NCI-H82 treated with DMSO at 0.1 percent for 48 hours (cell line): Measurements from ENCODE around the gene PGAM2.
A peak's percentile ranks its signal among the peaks of the same experiment; 100 is the strongest.
"Not testable (repeated sequence)": the region's sequence is repeated elsewhere in the genome, so short reads cannot be mapped to it uniquely, and the experiment has no call there.

ENCODE experiments used
- DNase-seq: peaks from one replicate; lab custom pipeline; 2025; ENCODE audit not compliant: unreplicated experiment; lab: John Stamatoyannopoulos, UW

PGAM2 gene

DNA sequence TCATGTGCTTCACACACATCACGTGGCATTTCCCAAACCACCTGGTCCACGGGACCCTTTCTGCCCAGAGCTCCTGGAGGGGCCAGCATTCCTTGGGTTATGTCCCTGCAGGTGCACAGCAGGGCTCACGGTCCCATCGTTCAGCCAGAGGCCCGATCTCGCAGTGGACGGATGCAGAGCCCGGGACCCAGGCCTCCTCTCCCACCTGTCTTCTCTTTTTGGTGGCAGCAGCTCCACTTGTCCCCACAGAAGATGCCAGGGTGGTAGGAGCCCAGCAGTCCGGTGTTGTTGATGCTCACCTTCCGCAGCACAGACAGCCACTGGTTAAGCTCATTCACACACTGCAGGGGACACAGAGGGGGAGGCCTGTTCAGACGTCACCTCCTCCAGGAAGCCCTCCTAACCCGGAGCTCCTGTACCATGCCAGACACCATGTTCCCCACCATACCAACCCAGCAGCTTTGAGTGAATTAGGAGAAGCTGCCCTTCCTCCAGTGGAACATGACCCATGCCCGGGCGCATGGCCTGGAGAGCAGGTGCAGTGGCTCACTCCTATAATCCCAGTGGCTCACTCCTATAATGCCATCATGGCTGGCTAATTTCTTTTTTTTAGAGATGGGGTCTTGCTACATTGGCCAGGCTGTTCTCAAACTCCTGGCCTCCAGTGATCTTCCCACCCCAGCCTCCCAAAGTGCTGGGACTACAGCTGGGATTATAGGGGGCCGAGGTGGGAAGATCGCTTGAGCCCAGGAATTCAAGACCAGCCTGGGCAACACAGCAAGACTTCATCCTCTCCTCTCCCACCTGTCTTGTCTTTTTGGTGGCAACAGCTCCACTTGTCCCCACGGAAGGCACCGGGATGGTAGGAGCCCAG is 31.2 kb downstream of the PGAM2 start:
- not testable (repeated sequence) for DNase-seq

DNA sequence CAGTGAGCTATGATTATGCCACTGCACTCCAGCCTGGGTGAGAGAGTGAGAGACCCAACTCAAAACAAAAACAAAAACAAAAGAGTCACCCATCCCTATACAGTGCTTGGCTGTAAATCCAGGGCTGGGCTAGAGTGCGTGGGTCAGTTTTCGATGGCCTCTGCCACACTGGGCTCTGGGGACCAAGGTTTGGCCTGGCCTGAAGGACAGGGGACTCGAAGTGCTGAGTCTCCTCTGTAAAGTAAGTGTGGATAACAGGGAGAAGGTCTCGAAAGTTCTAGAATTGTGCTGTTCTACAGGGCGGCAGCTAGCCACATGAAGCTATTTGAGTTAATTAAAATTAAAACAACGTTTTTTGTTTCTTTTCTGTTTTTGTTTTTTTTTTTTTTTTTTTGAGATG is 33.3 kb downstream of the PGAM2 start:
- not testable (repeated sequence) for DNase-seq

DNA sequence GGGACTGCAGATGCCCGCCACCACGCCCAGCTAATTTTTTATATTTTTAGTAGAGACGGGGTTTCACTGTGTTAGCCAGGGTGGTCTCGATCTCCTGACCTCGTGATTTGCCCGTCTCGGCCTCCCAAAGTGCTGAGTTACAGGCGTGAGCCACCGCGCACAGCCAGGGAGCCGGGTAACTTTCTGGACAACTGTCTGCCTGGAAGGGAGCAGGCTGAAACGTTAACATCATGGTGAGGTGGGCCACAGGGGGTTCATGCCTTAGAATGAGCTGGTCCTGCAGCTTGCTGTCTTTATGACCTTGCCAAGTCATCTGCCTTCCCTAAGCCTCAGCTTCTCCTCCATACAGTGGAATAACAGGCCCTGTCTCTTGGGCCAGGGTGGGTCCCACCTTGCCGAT is 34.0 kb downstream of the PGAM2 start:
- not testable (repeated sequence) for DNase-seq

DNA sequence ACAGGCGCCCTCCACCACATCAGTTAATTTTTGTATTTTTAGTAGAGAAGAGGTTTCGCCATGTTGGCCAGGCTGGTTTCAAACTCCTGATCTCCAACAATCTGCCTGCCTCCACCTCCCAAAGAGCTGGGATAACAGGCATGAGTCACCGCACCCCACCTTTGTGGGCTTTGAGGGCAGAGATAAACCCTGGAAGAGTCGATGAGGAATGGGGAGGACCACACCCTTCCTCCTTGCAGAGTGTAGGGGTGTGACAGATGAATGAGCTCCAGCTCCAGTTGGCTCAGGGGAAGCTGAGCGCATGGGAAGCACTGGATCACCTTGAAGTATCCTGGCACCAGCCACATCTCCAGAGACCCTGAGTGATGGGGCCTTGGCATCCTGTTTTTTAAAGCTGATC is 35.3 kb downstream of the PGAM2 start:
- DNase-seq = not testable (repeated sequence)

DNA sequence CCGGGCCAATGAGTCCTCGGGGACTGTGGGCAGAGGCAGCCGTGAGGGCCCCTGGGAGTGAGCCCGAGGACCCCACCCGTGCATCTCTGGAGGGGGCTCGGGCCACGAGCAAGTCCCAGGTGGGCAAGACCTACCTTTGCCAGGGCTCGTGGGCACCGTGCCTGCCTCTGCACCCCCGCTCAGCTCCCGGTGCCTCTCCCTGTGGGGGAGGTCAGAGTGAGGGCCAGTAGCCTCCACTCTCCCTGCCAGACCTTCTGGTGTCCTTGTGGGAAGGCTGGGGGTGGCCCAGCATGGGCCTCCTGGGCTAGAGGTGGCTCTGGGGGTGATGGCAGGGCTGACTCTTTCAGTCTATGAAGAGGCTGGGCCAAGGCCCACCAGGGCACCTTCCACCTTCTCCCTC is 35.9 kb downstream of the PGAM2 start:
- DNase-seq = not testable (repeated sequence)

DNA sequence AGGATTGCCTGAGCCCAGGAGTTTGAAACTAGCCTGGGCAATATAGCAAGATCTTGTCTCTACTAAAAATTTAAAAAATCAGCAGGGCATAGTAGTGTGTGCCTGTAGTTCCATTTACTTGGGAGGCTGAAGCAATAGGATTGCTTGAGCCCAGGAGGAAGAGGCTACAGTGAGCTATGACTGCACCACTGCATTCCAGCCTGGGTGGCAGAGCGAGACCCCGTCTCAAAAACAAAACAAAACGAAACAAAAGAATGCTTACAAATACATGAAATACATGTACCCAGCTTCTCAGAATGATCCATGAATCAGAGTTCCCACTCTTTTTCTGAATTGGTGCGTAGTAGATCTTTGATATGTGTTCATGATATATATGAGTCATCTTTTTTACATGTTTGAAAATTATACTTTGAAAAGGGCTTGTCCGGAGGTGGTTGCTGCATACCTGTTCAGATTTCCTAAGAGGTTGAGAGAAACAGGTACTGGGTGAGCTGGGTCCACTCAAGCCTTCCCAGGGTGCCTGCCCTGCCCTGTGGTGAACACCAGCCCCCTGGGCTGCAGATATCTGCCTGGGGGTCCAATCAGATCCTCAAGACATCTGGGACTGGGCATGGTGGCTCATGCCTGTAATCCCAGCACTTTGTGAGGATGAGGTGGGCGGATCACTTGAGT is 42.4 kb downstream of the PGAM2 start:
- DNase-seq = not testable (repeated sequence)

DNA sequence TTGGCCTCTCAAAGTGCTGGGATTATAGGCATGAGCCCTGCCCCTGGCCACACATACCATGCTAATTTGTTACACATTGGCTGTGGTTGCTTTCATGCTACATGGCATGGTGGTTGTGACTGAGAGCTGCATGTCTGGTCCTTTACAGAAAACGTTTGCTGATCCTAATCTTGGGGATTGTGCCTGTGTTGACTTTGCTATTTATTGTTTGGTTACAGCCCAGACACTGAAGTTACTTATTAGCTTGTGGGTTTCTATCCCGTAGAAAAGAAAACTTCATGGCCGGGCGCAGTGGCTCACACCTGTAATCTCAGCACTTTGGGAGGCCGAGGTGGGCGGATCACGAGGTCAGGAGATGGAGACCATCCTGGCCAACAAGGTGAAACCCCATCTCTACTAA is 43.3 kb downstream of the PGAM2 start:
- not testable (repeated sequence) for DNase-seq

DNA sequence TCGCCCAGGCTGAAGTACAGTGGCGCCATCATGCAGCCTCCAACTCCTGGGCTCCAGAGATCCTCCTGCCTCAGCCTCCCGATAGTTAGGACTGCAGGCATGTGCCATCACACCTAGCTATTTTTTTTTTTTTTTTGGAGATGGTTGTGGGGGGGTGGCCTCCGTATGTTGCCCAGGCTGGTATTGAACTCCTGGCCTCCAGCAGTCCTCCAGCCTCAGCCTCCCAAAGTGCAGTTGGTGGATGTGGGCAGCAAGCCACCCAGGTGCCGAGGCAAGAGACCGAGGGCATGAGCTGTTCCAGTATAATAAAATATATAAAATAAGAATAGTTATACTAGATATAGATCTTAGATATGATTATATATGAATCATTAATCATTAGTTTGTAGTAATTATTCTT is 45.5 kb downstream of the PGAM2 start:
- not testable (repeated sequence) for DNase-seq

DNA sequence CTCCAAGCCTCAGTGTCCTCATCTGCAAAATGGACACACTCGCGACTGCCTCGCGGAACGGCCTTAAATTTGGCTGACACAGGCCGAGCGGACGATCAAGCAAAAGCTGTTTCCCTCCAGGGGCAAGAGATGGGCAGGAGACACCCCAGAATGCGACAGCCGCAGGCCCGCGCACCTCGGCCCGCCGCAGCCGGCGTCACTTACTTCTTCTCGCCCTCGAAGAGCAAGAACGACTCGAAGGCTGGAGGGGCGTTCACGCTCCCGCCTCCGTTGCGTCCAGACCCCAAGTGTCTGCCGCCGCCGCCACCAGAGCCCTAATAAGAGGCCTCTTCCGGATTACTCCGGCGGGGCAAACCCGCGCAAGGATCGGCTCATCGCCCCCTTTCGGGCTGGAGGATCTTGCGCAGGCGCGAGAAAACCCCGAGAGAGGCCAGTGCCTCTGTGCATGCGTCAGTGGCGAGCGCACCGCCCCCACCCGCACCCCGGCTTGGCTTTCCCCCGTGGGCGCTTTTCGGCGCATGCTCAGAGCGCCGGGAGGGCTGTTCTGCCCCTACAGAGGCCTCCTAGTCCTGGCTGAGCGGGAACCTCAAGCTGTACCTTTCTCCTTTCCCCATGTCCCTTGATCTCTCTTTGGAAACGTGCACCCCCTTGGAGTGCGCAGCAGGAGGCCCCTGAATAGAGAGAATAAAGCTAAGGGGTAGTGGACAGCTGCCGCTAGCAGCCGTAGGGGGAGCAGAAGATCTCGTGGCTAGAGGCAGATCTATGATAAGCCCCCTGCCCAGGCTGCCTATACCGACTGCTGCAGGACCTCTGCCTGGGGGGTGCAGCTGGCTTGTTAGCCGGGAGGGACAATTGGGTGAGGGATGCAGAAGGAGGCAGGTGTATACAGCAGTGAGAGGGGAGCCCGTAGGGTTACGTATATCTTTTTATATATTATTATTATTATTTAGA is 46.2 kb downstream of the PGAM2 start:
- peak; percentile 79 for DNase-seq

DNA sequence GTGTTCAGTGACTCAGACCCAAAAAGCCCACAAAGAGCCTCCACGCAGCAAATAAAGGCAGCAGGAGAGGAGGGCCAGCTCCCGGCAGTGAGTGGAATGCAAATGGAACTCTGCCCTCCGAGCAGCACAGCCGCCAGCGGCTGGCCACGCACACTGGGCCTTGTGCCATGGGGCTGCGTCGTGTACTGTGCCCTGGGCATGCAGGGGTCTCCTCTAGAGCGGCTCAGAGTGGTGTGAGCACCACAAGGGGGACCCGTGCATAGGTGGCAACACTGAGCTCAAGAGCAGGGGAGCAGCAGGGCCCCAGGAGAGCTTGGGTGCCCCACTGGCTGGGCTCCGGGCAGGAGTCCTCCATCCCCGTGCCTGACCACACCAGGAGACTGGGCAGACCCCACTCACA is 50.3 kb downstream of the PGAM2 start:
- DNase-seq = not testable (repeated sequence)
